HCT116 (cell line): Measurements from ENCODE around the gene IL5.

Experiments used
- CEBPB ChIP-seq: IDR thresholded peaks from 2 replicates; pipeline ENCODE4 v1.6.1; 2012; ENCODE audit warnings: low read depth
- POLR2AphosphoS5 ChIP-seq: IDR thresholded peaks from 2 replicates; pipeline ENCODE4 v1.6.1; 2011; ENCODE audit warnings: mild to moderate bottlenecking, low read depth, low read length, moderate library complexity
- TF ChIP-seq, protein P1 (sequence below), 3 experiments: fragments of 200-600 bp in 1 of 3; sonication (generic) in 1 of 3; IDR thresholded peaks in 2 of 3; conservative IDR thresholded peaks in 1 of 3; 2 replicates each; pipeline ENCODE4 v1.5.1; 2012 to 2017; ENCODE audit warnings: low read depth in 2 of 3, low read length in 2 of 3, antibody characterized with exemption in 1 of 3, borderline replicate concordance in 1 of 3, control low read depth in 1 of 3, mild to moderate bottlenecking in 1 of 3, mixed read lengths in 1 of 3, mixed run types in 1 of 3, moderate library complexity in 1 of 3; ENCODE audit not compliant: insufficient read depth in 1 of 3

DNA sequence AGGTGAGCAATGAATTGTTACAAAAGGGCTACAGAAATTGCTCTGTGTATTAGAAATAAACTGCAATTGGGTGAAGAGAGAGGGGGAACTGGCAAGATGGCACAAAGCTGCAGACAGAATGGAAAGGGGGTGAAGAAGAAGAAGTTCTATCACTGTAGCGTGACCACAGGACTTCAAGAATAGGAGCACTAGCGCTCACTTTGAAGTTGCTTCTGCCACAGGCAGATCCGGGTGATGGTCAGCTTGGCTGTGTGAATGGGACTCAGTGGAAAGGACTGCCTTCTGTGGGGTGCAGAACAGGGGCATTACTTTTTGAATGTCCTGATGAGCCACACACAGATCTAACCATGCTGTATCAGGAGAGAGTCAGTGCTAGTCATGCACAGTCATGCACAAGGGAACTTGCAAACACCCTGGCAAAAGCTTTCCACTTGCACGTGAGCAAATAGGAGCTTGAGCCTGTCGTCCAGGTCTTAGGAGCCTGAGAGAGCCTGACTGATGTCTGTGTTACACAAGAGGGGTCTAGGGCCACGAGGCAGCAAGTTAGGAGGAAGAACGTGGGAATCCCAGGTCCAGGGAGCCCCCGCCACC, 16.3 kb downstream of the IL5 start:
- TF ChIP-seq, protein P1, sequence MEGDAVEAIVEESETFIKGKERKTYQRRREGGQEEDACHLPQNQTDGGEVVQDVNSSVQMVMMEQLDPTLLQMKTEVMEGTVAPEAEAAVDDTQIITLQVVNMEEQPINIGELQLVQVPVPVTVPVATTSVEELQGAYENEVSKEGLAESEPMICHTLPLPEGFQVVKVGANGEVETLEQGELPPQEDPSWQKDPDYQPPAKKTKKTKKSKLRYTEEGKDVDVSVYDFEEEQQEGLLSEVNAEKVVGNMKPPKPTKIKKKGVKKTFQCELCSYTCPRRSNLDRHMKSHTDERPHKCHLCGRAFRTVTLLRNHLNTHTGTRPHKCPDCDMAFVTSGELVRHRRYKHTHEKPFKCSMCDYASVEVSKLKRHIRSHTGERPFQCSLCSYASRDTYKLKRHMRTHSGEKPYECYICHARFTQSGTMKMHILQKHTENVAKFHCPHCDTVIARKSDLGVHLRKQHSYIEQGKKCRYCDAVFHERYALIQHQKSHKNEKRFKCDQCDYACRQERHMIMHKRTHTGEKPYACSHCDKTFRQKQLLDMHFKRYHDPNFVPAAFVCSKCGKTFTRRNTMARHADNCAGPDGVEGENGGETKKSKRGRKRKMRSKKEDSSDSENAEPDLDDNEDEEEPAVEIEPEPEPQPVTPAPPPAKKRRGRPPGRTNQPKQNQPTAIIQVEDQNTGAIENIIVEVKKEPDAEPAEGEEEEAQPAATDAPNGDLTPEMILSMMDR (IDR thresholded peaks at IDR 0.05 in 2 of 3, conservative IDR thresholded peaks at IDR 0.05 in 1 of 3; ENCODE audit: borderline replicate concordance in 1 of 3, insufficient read depth in 1 of 3, low read depth in 2 of 3, low read length in 2 of 3): no peak
- TF ChIP-seq POLR2AphosphoS5: no peak
- TF ChIP-seq CEBPB: no peak
